K562 (cell line): ENCODE results near the gene TWIST1.

Experiments
- CCAR2 ChIP-seq: fragments of 200-400 bp; formaldehyde crosslinking; IDR thresholded peaks from 2 replicates; pipeline ENCODE4 v1.6.1; 2017; ENCODE audit warnings: mild to moderate bottlenecking, low read depth, low read length
- CSDE1 ChIP-seq, 2 experiments: fragments of 450-650 bp; IDR thresholded peaks; 2 replicates each; pipeline ENCODE4 v1.6.1; 2016; ENCODE audit warnings: mild to moderate bottlenecking in 1 of 2
- FOXA1 ChIP-seq: fragments of 450-650 bp; IDR thresholded peaks from 2 replicates; pipeline ENCODE4 v1.6.1; 2016; ENCODE audit warnings: mild to moderate bottlenecking, borderline replicate concordance
- POLR2A ChIP-seq: fragments of 450-650 bp; conservative IDR thresholded peaks from 2 replicates; pipeline ENCODE4 v1.6.1; 2016
- YY1 ChIP-seq, 3 experiments: IDR thresholded peaks; 2 replicates each; pipeline ENCODE4 v1.6.1; 2011; ENCODE audit warnings: low read length in 2 of 3, mild to moderate bottlenecking in 2 of 3, moderate library complexity in 2 of 3, borderline replicate concordance in 1 of 3, control low read depth in 1 of 3, low read depth in 1 of 3; ENCODE audit not compliant: insufficient read depth in 3 of 3, insufficient replicate concordance in 2 of 3, control insufficient read depth in 1 of 3, insufficient read length in 1 of 3; ENCODE audit errors: extremely low read depth in 1 of 3
- ZSCAN29 ChIP-seq: fragments of 450-650 bp; IDR thresholded peaks from 2 replicates; pipeline ENCODE4 v1.6.1; 2017

DNA sequence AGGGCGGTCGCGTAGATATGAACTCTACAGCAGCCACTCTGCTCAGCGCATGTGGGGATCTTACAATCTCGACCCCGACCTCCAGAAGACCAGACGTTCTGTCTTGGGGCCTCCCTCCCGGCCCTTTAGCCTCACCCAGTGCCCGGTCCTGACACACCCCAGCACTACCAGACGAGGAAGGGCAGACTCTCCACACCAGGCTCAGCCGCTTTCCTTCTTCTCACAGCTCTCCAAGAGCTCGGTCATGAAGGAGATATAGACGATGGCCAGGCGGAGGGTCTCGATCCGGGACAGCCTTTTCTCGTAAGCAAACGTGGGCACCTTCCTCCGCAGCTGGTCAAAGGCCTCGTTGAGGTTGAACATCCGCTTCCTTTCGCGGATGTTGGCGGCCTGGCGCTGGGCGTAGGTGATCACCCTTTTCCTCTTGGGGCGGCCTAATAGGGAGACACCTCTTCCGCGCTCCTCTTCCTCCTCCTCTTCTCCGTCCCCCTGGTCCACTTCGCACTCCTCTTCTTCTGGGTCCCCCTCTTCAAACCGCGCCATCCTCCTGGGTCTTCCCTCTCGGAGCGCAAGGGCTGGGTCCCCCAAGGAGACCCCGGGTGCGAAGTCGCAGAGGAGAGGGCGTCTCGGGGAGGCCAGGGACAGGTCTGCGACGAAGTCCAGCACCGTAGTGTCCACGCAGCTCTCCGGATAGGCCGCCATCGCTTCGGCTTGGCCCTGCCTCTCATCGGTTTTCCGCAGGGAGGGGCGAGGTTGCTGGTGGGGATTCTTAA lies 27.4 kb upstream of the TWIST1 start, which contains the start of gene FERD3L:
- TF ChIP-seq CSDE1 (IDR thresholded peaks at IDR 0.05) (no peak), YY1 (IDR thresholded peaks at IDR 0.05; ENCODE audit: borderline replicate concordance in 1 of 3, control insufficient read depth in 1 of 3, extremely low read depth in 1 of 3, insufficient read depth in 3 of 3, insufficient read length in 1 of 3, insufficient replicate concordance in 2 of 3, low read depth in 1 of 3, low read length in 2 of 3) (no peak), FOXA1 (no peak), POLR2A (no peak), CCAR2 (no peak), ZSCAN29 (no peak)
